Heart left ventricle (tissue), 16 donors: ENCODE measurements around the gene ARHGEF11. TPM values are rescaled to one million over a fixed set of nuclear protein-coding genes. Genes with fewer than 3 reads are reported as not detected.

Source experiments
- ATAC-seq, 4 donors: fragments of 200-7000 bp; cut with Tn5 transposase; one replicate each; pipeline ENCODE4 v1.9.1; 2020 to 2022; ENCODE audit warnings: moderate library complexity in 4 of 4, mild to moderate bottlenecking in 3 of 4, moderate number of reproducible peaks in 1 of 4
- DNase-seq, 5 donors: peaks; one replicate each; pipeline ENCODE4 v3.0.0-alpha.2; 2020
- H3K27ac ChIP-seq, 12 donors: fragments of 200-600 bp; sonication (generic) in 4 of 12; one replicate each; pipeline versions ENCODE4 v1.5.0 to v1.8.0; 2016 to 2022; ENCODE audit warnings: mild to moderate bottlenecking in 2 of 12
- H3K27me3 ChIP-seq, 9 donors: fragments of 200-600 bp; sonication (generic) in 2 of 9; one replicate each; pipeline versions ENCODE4 v1.5.1 to v1.8.0; 2016 to 2022; ENCODE audit warnings: mild to moderate bottlenecking in 3 of 9
- H3K36me3 ChIP-seq, 9 donors: fragments of 200-600 bp; sonication (generic) in 2 of 9; one replicate each; pipeline versions ENCODE4 v1.5.0 to v1.8.0; 2018 to 2022; ENCODE audit warnings: mild to moderate bottlenecking in 2 of 9
- H3K4me1 ChIP-seq, 12 donors: fragments of 200-600 bp; sonication (generic) in 4 of 12; one replicate each; pipeline versions ENCODE4 v1.5.0 to v1.8.0; 2016 to 2022; ENCODE audit warnings: mild to moderate bottlenecking in 3 of 12
- H3K4me3 ChIP-seq, 12 donors: fragments of 200-600 bp; sonication (generic) in 4 of 12; one replicate each; pipeline versions ENCODE4 v1.5.0 to v1.8.0; 2017 to 2022; ENCODE audit warnings: mild to moderate bottlenecking in 9 of 12, moderate library complexity in 4 of 12
- H3K9me3 ChIP-seq, 12 donors: fragments of 200-600 bp; sonication (generic) in 4 of 12; one replicate each; pipeline versions ENCODE4 v1.5.0 to v1.8.0; 2016 to 2022; ENCODE audit warnings: mild to moderate bottlenecking in 1 of 12
- POLR2A ChIP-seq, 2 donors: fragments of 450-650 bp; IDR thresholded peaks; one replicate each; pipeline ENCODE4 v1.6.1; 2017; ENCODE audit warnings: antibody characterized with exemption in 2 of 2, mild to moderate bottlenecking in 2 of 2, moderate library complexity in 2 of 2
- WGBS, 4 donors: extraction: QIAGEN DNeasy Blood & Tissue Kit in 2 of 4; methylation state at CpG; one replicate each; pipeline versions ENCODE4 v1.1.5 to v1.1.7; 2013 to 2018; 5-methylcytosine and 5-hydroxymethylcytosine counted together
- intact Hi-C, 10 donors: fragments of 100-400 bp; cut with DNase I; formaldehyde crosslinking; loops; one replicate each; pipeline versions ENCODE4 v1.11.1 to v1.14.2; 2022
- polyA plus RNA-seq, 2 donors: library from polyadenylated mRNA; stranded (reverse); fragments of 200-250 nt; gene quantifications; one replicate each; pipeline ENCODE4 v1.2.3, GENCODE V29; 2013
- total RNA-seq, 9 donors: library from RNA; depleted of rRNA in 2 of 9; stranded (reverse); fragments of >200 nt in 2 of 9; fragmentation: NEBNext Ultra II Directional in 3 of 9; extraction: Animal tissue kit (Norgen Biotek cat#: 25700) in 3 of 9; gene quantifications; one replicate each; pipeline versions ENCODE4 v1.1.0 to v1.2.4, GENCODE V29; 2016 to 2023
- TF ChIP-seq, protein P1 (sequence below), 12 donors: fragments of 200-600 bp; sonication (generic) in 4 of 12; IDR thresholded peaks; one replicate each; pipeline versions ENCODE4 v1.5.0 to v1.8.0; 2018 to 2022; ENCODE audit warnings: antibody characterized with exemption in 12 of 12, mild to moderate bottlenecking in 5 of 12
- donor health status: ischemic (EF 13 %, LVEDD 7.1; RV severe dilation, severe dysfunction).
- donor health status: healthy with polysubstance abuse.
- donor health status: DM: no; HTN: yes; CAD: no.
- donor health status: DM: no; HTN: no; CAD: no.
- donor health status: ischemic (EF 25% LVEDD 6.9; RV normal size, moderate dysfunction).
- donor health status: ischemic (EF 25% LVEDD 5.7; RV mildly dilated, moderate dysfunction).
- donor health status: healthy.
- donor health status: DM: yes; HTN: yes; CAD: no.
- donor health status: ischemic (EF 35%, LVEDD 5.7; RV mildly dilated, moderate dysfunction).
- donor health status: nonischemic (EF 11% LVEDD 7.7; RV severe dilation, severe dysfunction).
- donor health status: DM: yes; HTN: yes; CAD: no.
- donor health status: PGD.
- donor health status: ischemic (EF 29% LVEDD 5.4; RV normal size, mild dysfunction).
- donor health status: nonischemic (EF 23%, LVEDD 6.1; RV moderate dilation, normal function).

The ARHGEF11 gene
- total and polyA plus RNA-seq, 11 donors, result 12.2 to 44.1 (median 30.0) TPM

DNA sequence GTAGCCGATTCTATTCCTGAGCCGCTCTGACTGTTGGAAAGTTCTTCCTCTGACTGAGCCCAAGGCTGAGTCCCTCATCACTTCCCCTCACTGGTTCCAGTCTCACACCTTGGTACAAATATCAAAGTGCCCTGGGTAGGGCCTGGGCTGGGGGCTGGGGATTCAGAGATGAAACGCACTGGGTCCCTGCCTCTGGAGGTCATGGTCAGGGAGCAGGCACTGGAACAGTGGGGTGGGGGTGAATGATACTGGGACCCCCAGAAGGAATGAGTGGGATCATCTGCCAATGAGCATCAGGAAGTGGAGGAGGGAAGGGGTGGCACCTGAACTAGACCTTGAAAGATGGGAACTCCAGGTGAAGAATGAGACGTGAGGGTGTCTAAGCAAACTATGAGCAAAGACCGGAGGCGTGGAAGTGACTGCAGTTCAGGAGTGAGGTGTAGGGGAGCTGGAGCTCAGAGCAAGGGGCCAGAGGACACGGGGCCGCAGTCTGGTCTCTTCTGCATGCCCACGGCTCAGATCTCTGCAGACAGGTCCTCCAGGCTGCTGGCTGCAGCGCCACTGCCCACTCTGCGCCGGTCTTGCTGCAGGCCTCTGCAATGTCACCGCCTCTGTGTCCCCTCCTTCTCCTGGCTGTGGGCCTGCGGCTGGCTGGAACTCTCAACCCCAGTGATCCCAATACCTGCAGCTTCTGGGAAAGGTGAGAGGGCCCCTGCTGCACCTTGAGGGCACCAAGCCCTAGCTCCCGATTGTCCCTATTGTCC lies 142.0 kb downstream of the ARHGEF11 start:
- TF ChIP-seq, protein P1, sequence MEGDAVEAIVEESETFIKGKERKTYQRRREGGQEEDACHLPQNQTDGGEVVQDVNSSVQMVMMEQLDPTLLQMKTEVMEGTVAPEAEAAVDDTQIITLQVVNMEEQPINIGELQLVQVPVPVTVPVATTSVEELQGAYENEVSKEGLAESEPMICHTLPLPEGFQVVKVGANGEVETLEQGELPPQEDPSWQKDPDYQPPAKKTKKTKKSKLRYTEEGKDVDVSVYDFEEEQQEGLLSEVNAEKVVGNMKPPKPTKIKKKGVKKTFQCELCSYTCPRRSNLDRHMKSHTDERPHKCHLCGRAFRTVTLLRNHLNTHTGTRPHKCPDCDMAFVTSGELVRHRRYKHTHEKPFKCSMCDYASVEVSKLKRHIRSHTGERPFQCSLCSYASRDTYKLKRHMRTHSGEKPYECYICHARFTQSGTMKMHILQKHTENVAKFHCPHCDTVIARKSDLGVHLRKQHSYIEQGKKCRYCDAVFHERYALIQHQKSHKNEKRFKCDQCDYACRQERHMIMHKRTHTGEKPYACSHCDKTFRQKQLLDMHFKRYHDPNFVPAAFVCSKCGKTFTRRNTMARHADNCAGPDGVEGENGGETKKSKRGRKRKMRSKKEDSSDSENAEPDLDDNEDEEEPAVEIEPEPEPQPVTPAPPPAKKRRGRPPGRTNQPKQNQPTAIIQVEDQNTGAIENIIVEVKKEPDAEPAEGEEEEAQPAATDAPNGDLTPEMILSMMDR (IDR thresholded peaks at IDR 0.05), result no peak
- TF ChIP-seq POLR2A (IDR thresholded peaks at IDR 0.05), result no peak
- H3K4me1 ChIP-seq, result peaks cover 3 to 89% (median 57%) of the 10 kb centered on the region in 12 donors
- DNase-seq, result peak in 1 of 5 donors; percentile 43
- peaks cover 0 to 10% (median 0%) of the 10 kb centered on the region in 9 donors for H3K27me3 ChIP-seq
- peak overlapping the region in 4 of 12 donors; percentile 26 to 46 (median 29) for H3K27ac ChIP-seq
- H3K36me3 ChIP-seq, result peaks cover 0 to 38% (median 17%) of the 10 kb centered on the region in 9 donors
- no peak for ATAC-seq
- H3K9me3 ChIP-seq, result no peaks in the 10 kb centered on the region
- intact Hi-C loops, result no loop called here
- WGBS, 4 donors, result 64 to 80% (median 71%) methylated on average over 15 of the region's 15 CpGs
- H3K4me3 ChIP-seq, result no peak overlapping the region

DNA sequence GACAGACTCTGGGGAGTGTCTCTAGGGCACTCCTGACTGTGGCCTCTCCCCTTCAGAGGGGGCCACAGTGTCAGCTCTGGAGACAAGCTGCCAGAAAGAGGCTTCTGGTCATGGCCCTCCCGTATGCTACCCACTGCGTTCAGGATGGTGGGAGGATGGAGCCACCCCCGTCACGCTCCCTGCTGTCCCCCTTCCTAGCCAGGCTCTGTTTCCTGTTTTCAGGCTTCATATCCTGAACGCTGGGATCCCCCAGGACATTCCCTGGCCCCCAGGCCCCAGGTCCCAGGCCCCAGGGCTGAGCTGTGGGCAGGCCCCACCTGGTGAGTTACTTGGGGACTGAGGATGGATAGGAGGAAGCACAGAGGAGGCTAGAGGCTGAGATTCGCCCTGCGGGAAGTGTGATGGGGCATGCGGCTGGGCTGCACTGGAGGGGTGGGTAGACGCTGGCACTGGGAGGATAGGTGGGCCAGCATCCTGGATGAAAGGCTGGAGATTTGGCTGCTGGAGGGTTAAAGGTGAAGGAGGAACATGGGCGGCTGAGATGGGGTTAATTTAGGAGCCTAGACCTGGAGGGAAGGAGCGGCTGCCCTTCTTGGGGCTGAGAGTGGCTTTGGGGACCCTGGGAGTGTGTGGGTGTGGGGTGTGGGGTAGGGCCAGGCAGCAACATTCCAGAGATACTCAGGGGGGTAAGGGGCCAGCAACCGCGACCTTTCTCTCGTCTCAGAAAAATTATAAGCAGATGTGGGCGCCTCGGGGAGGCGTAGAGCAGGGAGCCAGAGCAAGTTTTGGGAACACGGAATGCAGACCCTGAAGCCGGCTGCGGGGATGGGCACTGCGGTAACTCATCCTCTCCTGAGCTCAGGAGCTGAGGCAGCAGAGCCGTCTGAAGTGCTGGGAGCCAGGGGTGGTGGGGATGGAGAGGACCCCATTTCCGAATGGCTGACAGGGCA lies 143.3 kb downstream of the ARHGEF11 start:
- ATAC-seq (peak in 1 of 4 donors; percentile 12), DNase-seq (peak in 1 of 5 donors; percentile 45)
- peaks cover 0 to 27% (median 11%) of the 10 kb centered on the region in 9 donors for H3K36me3 ChIP-seq
- peak overlapping the region in 8 of 12 donors; percentile 16 to 51 (median 33) for H3K27ac ChIP-seq
- peaks cover 0 to 1% (median 0%) of the 10 kb centered on the region in 9 donors for H3K27me3 ChIP-seq
- H3K9me3 ChIP-seq, result no peaks in the 10 kb centered on the region
- TF ChIP-seq, protein P1 (IDR thresholded peaks at IDR 0.05), result no peak
- no peak for TF ChIP-seq POLR2A (IDR thresholded peaks at IDR 0.05)
- peaks cover 3 to 92% (median 67%) of the 10 kb centered on the region in 12 donors for H3K4me1 ChIP-seq
- WGBS, 4 donors, result 53 to 62% (median 61%) methylated on average over 22 to 23 of the region's 23 CpGs
- intact Hi-C loops, result no loop called here
- H3K4me3 ChIP-seq, result no peak overlapping the region

DNA sequence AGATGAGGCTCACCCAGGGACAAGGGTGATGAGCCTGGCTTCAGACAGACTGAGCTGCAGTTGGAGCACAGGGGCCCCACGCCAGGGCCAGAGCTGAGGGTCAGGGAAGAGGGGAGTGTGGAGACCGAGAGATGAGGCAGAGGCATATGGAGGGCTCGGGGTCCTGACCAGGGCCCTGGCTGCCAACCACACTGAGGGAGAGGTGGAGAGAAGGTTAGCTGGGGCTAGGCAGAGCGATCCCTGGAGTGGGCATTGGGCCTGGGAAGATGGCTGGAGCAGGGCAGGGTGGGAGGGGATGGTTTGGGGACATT lies 144.0 kb downstream of the ARHGEF11 start:
- WGBS, 4 donors, result 82 to 88% (median 87%) methylated on average over 4 of the region's 4 CpGs
- intact Hi-C loops, result no loop called here
- Histone ChIP-seq H3K4me1 (peaks cover 3 to 94% (median 72%) of the 10 kb centered on the region in 12 donors), H3K4me3 (no peak overlapping the region), H3K36me3 (peaks cover 0 to 20% (median 4%) of the 10 kb centered on the region in 9 donors), H3K9me3 (no peaks in the 10 kb centered on the region), H3K27me3 (no peaks in the 10 kb centered on the region), H3K27ac (peak overlapping the region in 8 of 12 donors; percentile 16 to 51 (median 36))
- no peak for TF ChIP-seq POLR2A (IDR thresholded peaks at IDR 0.05)
- TF ChIP-seq, protein P1 (IDR thresholded peaks at IDR 0.05), result no peak
- ATAC-seq (no peak), DNase-seq (peak in 1 of 5 donors; percentile 7)
